Measurements from ENCODE around the gene CAMSAP2. TPM values are rescaled to one million over a fixed set of nuclear protein-coding genes. Genes with fewer than 3 reads are reported as not detected.

CAMSAP2 gene
- polyA plus RNA-seq, 2 of the 4 experiments (the other 2 are of a cell fraction), result 17.3 to 28.5 TPM

DNA sequence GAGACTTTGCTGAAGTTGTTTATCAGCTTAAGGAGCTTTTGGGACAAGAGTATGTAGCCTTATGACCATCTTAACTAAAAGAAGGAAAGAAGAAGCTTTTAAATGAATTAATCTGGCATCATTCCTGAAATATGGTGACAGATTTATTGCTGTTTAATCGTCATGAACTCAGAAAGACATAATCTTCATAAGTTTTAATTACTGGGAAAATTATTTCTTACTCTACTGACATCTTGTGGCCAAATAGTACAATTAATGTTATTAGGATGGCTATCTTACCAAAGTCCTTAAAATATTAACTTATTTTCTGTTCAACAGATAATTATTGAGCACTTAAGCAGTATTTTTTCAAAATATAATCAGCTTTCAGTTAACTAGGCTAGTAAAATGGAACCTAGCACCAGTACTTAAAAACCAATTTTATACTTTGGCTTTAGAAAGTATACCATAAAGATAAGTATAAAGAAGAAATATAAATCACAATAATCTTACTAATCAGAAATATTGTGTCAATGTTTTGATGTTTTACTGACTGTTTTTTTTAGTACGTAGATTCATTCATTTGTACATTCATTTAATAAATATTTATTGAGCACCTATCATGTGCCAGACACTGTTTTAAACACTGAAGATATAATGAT lies 99.4 kb downstream of the CAMSAP2 start:
- no peak for ATAC-seq
- Histone ChIP-seq H3K4me2 (no peak overlapping the region), H3K27ac (no peak overlapping the region), H3K4me1 (peaks cover 11% of the 10 kb centered on the region; the same call in 2 of the 3 replicates), H3K4me3 (no peak overlapping the region), H3K9me3 (peaks cover 6% of the 10 kb centered on the region; the same call in 1 of the 3 replicates)
- TF ChIP-seq CHD2 (IDR thresholded peaks at IDR 0.05; ENCODE audit: low read length, partially characterized antibody) (no peak), RARB (CRISPR knock-in tag; IDR thresholded peaks at IDR 0.05) (no peak), ZFP36 (IDR thresholded peaks at IDR 0.05; ENCODE audit: borderline replicate concordance, partially characterized antibody) (no peak), RAD21 (conservative IDR thresholded peaks at IDR 0.05 in 1 of 2, IDR thresholded peaks at IDR 0.05 in 1 of 2) (peak; percentile 52 to 61), SMC3 (IDR thresholded peaks at IDR 0.05) (peak; percentile 37; the same call in 2 of the 3 replicates)
- TF ChIP-seq, protein P1, sequence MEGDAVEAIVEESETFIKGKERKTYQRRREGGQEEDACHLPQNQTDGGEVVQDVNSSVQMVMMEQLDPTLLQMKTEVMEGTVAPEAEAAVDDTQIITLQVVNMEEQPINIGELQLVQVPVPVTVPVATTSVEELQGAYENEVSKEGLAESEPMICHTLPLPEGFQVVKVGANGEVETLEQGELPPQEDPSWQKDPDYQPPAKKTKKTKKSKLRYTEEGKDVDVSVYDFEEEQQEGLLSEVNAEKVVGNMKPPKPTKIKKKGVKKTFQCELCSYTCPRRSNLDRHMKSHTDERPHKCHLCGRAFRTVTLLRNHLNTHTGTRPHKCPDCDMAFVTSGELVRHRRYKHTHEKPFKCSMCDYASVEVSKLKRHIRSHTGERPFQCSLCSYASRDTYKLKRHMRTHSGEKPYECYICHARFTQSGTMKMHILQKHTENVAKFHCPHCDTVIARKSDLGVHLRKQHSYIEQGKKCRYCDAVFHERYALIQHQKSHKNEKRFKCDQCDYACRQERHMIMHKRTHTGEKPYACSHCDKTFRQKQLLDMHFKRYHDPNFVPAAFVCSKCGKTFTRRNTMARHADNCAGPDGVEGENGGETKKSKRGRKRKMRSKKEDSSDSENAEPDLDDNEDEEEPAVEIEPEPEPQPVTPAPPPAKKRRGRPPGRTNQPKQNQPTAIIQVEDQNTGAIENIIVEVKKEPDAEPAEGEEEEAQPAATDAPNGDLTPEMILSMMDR (IDR thresholded peaks at IDR 0.05), result peak; percentile 58
- 28% methylated on average over 2 of the region's 2 CpGs for WGBS (ENCODE audit: missing lambda C conversion rate)
- ChIA-PET CTCF (interaction anchor here (0.5 to 1.5 kb wide), 10 partner anchors 31 to 276 kb away, joined by 3 to 4 read pairs (median 3); partner anchors contain the start of gene KIF14), POLR2A (no interaction called here)
- DNase-seq (ENCODE audit: low read depth in 1 of 2, low spot score in 1 of 2), result peak in 1 of 2 experiments; percentile 17
- peak; percentile 7 for FAIRE-seq

DNA sequence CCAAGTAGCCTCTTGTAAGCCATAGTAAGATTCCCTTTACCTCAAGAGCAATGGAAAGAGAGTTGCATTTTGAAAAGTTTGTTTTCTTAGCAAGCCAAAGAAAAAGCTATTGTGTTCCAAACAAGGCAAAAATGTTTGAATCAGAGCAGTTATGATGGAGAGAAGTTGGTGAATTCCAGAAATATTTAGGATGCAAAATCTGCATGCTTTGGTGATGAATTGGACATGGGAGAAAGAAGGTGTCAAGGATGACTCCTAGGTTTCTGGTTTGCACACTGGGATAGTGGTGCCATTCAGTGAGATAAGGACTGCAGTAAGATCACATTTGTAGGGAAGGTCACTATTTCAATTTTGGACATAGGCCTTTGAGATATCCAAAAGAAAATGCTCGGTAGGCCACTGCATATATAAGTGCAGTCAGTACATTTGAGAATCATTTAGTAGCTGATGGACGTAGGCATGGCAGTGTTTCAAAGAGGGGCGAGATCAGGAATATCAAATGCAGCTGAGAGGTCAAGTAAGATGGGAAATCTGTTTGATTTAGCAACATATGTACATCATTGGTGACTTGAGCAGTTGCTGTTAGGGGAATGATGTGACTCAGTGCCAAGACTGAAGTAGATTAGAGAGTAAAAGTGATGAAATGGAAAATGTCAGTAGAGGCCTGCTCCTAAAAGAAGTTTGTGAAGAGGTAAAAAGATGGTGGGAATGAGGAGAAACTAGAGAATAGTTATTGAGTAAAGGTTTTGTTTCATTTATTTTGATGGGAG lies 100.2 kb downstream of the CAMSAP2 start:
- H3K27ac ChIP-seq, result no peak overlapping the region
- no peak overlapping the region for H3K4me3 ChIP-seq
- peaks cover 15% of the 10 kb centered on the region; the same call in 2 of the 3 replicates for H3K4me1 ChIP-seq
- WGBS (ENCODE audit: missing lambda C conversion rate), result 86% methylated on average over 3 of the region's 3 CpGs
- peaks cover 6% of the 10 kb centered on the region; the same call in 1 of the 3 replicates for H3K9me3 ChIP-seq
- ChIA-PET POLR2A (no interaction called here), CTCF (interaction anchor here (0.5 to 1.5 kb wide), 5 partner anchors 32 to 225 kb away, joined by 3 to 4 read pairs (median 3); no protein-coding TSS in a partner anchor)
- DNase-seq (ENCODE audit: low read depth in 1 of 2, low spot score in 1 of 2) (no peak), FAIRE-seq (no peak), ATAC-seq (no peak)
- TF ChIP-seq EHMT2 (IDR thresholded peaks at IDR 0.05; ENCODE audit: low read depth), result no peak
- H3K4me2 ChIP-seq, result no peak overlapping the region

DNA sequence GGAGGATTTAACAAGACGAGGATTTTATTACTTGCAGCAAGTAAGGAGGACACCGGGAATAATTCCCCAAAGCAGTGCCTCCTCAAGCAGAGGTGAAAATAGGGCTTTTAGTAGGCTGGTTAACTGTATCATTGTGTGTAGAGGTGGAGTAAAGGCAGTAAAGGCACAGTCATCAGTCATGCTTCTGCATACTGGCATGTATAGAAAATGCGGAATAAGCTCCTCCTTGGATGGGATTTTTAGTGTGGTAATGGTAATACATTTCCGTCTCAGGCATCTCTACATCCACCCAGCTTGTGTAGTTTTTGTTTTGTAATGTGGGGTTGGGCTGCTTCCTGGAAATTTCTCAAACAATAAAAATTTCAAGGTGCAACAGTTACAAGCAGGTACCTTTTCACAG lies 106.7 kb downstream of the CAMSAP2 start:
- DNase-seq (ENCODE audit: low read depth in 1 of 2, low spot score in 1 of 2), result no peak
- no peaks in the 10 kb centered on the region for H3K9me3 ChIP-seq
- WGBS (ENCODE audit: missing lambda C conversion rate), result 96% methylated on average over 4 of the region's 4 CpGs
- POLR2A ChIA-PET, result no interaction called here
- H3K27ac ChIP-seq, result no peak overlapping the region
- no peak for TF ChIP-seq KDM1A (IDR thresholded peaks at IDR 0.05; ENCODE audit: low read depth)
- TF ChIP-seq, protein P2, sequence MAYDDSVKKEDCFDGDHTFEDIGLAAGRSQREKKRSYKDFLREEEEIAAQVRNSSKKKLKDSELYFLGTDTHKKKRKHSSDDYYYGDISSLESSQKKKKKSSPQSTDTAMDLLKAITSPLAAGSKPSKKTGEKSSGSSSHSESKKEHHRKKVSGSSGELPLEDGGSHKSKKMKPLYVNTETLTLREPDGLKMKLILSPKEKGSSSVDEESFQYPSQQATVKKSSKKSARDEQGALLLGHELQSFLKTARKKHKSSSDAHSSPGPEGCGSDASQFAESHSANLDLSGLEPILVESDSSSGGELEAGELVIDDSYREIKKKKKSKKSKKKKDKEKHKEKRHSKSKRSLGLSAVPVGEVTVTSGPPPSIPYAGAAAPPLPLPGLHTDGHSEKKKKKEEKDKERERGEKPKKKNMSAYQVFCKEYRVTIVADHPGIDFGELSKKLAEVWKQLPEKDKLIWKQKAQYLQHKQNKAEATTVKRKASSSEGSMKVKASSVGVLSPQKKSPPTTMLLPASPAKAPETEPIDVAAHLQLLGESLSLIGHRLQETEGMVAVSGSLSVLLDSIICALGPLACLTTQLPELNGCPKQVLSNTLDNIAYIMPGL (CRISPR knock-in tag; IDR thresholded peaks at IDR 0.05; ENCODE audit: borderline replicate concordance), result no peak
- no peak for TF ChIP-seq CHD2 (IDR thresholded peaks at IDR 0.05; ENCODE audit: low read length, partially characterized antibody)
- no peak for TF ChIP-seq EP300 (IDR thresholded peaks at IDR 0.05)
- TF ChIP-seq, protein P3, sequence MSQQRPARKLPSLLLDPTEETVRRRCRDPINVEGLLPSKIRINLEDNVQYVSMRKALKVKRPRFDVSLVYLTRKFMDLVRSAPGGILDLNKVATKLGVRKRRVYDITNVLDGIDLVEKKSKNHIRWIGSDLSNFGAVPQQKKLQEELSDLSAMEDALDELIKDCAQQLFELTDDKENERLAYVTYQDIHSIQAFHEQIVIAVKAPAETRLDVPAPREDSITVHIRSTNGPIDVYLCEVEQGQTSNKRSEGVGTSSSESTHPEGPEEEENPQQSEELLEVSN (IDR thresholded peaks at IDR 0.05; ENCODE audit: borderline replicate concordance, low read depth), result no peak
- peaks cover 10% of the 10 kb centered on the region for H3K4me1 ChIP-seq
- CTCF ChIA-PET, result no interaction called here
- H3K4me3 ChIP-seq, result no peak overlapping the region
- H3K4me2 ChIP-seq, result no peak overlapping the region
- no peak for FAIRE-seq
- ATAC-seq, result no peak

DNA sequence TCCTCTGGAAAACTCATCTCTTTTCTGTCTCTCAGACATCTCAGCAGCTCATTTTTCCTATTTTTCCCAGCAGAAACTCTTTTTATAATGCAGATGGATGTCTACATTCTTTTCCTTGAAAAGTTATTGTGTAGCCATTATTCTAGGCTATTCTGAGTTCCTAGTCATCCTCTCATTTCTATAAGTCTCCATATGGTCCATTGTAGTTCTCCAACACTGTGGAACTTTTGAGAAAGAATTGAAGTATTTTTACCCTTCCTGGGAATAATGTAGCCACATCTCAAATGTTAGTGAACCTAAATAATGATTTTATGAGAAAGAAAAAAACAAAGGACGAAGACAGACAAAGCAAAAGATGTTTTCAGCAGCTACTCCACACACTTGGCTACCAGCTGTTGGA lies 107.7 kb downstream of the CAMSAP2 start:
- 93% methylated on average over 1 of the region's 1 CpG for WGBS (ENCODE audit: missing lambda C conversion rate)
- no peak overlapping the region for H3K4me3 ChIP-seq
- ATAC-seq (no peak), DNase-seq (ENCODE audit: low read depth in 1 of 2, low spot score in 1 of 2) (no peak), FAIRE-seq (no peak)
- peaks cover 14% of the 10 kb centered on the region for H3K4me1 ChIP-seq
- H3K27ac ChIP-seq, result no peak overlapping the region
- CTCF ChIA-PET, result interaction anchor here (1.5 kb wide), 1 partner anchor 20 kb away, joined by 4 read pairs; no protein-coding TSS in a partner anchor
- no peak overlapping the region for H3K4me2 ChIP-seq
- no peaks in the 10 kb centered on the region for H3K9me3 ChIP-seq
- POLR2A ChIA-PET, result no interaction called here
- TF ChIP-seq ZFP36 (IDR thresholded peaks at IDR 0.05; ENCODE audit: borderline replicate concordance, partially characterized antibody) (no peak), CBX8 (IDR thresholded peaks at IDR 0.05) (no peak), GATA3 (IDR thresholded peaks at IDR 0.05; ENCODE audit: borderline replicate concordance) (no peak), TFCP2L1 (CRISPR knock-in tag; IDR thresholded peaks at IDR 0.05) (no peak), HDAC2 (IDR thresholded peaks at IDR 0.05) (no peak), KDM1A (IDR thresholded peaks at IDR 0.05; ENCODE audit: low read depth) (no peak), SREBF2 (IDR thresholded peaks at IDR 0.05) (no peak), RFX5 (IDR thresholded peaks at IDR 0.05) (no peak), FOSB (CRISPR knock-in tag; IDR thresholded peaks at IDR 0.05) (no peak), EHMT2 (IDR thresholded peaks at IDR 0.05; ENCODE audit: low read depth) (no peak), EHF (CRISPR knock-in tag; IDR thresholded peaks at IDR 0.05) (no peak)
- TF ChIP-seq, protein P1 (IDR thresholded peaks at IDR 0.05), result no peak
- TF ChIP-seq, protein P4, sequence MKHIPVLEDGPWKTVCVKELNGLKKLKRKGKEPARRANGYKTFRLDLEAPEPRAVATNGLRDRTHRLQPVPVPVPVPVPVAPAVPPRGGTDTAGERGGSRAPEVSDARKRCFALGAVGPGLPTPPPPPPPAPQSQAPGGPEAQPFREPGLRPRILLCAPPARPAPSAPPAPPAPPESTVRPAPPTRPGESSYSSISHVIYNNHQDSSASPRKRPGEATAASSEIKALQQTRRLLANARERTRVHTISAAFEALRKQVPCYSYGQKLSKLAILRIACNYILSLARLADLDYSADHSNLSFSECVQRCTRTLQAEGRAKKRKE (CRISPR knock-in tag; IDR thresholded peaks at IDR 0.05; ENCODE audit: low read depth), result no peak

Measured in A549 (cell line).